ENCODE data around the gene RAPGEF4. TPM values are rescaled to one million over a fixed set of nuclear protein-coding genes. Genes with fewer than 3 reads are reported as not detected.
"Not testable (repeated sequence)": the region's sequence is repeated elsewhere in the genome, so short reads cannot be mapped to it uniquely, and the experiment has no call there.

The RAPGEF4 gene
- total RNA-seq, 1 donor from 2014 or later: 9.3 TPM

DNA sequence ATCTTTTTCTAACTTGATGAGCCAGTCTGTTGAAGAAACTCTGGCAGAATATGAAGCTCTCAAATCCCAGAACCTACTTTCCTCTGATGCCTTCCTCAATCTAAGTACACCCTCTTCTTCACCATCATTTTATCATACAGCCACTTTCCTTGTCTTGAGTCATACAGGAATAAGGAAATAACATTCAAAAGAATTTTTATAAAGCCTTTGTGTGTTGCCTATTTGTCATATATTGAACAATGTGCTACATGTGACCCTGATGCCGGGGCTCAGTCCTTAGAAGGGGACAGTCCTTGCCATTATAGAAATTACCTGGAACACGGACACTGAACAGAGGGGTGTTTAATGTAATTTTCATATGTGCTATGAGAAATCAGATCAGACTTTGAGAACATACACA, 27.4 kb downstream of the RAPGEF4 start:
- DNase-seq (ENCODE audit: low spot score) (no peak), ATAC-seq (no peak)
- intact Hi-C loops (cut with DNase I): no loop called here

GRCh38 chr2:172765662-172766061, 30.0 kb downstream of the RAPGEF4 start:
- intact Hi-C loops (cut with DNase I): no loop called here
- DNase-seq (ENCODE audit: low spot score) (no peak), ATAC-seq (no peak)

DNA sequence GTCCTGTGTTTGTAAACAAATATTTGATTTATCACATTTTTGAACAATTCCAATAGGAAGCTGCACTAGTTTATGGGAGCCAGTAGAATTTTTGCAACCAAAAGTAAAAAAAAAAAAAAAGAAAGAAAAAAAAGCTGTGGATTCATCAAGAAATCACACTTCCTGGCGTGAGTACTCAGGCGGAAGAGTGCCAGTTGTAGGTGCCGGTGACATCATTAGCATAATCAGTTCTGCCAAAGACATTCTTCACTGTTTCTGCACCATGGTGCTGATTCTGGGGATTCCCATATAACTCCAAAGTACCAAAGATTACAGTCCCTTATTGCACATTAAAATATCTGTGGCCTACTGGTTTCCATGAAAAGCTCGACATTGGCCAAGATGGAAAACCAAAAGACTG, 32.8 kb downstream of the RAPGEF4 start:
- DNase-seq (ENCODE audit: low spot score) (no peak), ATAC-seq (no peak)
- intact Hi-C loops (cut with DNase I): no loop called here

DNA sequence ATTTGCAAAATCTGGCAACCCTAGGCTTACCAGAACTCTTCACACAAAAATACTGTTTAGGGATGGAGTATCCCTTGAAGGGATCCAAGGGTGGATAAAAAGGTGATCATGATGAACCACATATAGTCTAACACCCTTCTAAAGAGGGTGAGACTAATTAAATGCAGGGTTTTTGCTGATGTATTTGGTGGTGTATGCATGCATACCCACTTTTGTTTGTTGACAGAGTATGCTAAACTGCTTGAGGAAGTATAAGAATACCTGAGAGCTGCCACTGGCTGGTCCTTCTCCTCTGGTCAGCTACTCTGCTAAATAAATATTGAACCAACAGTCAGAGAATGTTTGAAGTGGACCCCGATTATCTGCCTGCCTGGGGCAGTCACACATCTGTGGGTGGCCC, 34.2 kb downstream of the RAPGEF4 start:
- DNase-seq (ENCODE audit: low spot score) (no peak), ATAC-seq (no peak)
- intact Hi-C loops (cut with DNase I): no loop called here

GRCh38 chr2:172770887-172771286, 35.2 kb downstream of the RAPGEF4 start:
- DNase-seq (ENCODE audit: low spot score) (no peak), ATAC-seq (no peak)
- intact Hi-C loops (cut with DNase I): no loop called here

GRCh38 chr2:172772633-172773032, 37.0 kb downstream of the RAPGEF4 start:
- ATAC-seq (no peak), DNase-seq (ENCODE audit: low spot score) (no peak)
- intact Hi-C loops (cut with DNase I): no loop called here

DNA sequence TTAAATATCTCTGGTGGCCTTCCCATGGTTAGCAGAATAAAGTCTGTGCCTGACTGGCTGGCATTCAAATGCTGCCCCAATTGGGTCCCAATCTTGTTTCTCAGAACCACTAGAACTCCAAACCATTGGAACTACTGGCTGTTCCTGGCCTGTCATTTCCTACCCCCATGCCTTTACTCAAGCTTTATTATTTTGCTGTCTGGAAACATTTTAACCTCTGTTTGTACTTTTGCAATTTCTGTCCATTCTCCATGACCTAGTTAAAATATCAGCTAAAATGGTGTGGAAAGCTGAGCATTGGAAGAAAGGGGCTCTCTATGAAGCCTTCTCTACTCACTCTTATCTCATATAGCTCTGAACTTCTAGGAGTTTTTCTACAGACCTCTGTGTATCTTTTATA, 38.7 kb downstream of the RAPGEF4 start:
- ATAC-seq: no peak
- no peak for DNase-seq (ENCODE audit: low spot score)
- intact Hi-C loops (cut with DNase I): no loop called here

DNA sequence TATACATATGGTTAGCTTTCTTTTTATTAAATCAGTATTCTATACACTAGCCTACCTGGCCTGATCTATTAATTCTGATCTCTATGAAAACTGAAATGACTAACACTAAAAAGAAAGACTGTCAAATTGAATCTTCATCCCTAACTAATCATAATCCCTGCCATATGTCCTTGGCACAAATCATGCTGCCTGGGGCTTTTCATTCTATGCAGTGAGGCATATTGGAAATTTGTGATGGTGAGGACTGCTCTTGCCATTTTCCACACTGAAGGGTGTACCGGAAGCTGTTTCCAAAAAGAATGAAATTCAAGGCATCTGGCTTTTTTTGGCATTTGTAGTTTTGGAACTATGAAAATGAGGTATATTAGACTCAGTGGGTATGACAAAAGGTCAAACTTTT, 39.7 kb downstream of the RAPGEF4 start:
- DNase-seq (ENCODE audit: low spot score): no peak
- intact Hi-C loops (cut with DNase I): no loop called here
- no peak for ATAC-seq

DNA sequence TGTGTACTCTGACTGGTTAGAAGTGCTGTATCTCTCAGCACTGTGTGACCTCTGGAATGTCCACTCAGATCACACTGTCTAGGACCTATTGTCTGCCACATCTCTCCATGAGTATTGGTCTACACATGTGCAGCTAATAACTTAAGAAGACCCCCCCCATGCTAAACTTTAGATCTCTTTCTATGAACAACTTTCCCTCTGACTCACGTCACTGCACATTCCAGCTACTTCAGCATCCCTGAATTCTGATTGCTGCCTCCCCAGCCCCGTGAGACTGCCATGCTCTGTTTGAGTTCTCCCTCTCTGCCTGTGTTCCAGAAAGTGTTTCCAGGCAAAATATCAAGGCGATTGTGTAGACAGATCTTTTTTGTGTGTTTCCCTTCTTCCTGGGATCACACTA, 41.8 kb downstream of the RAPGEF4 start:
- intact Hi-C loops (cut with DNase I): no loop called here
- no peak for DNase-seq (ENCODE audit: low spot score)
- no peak for ATAC-seq

DNA sequence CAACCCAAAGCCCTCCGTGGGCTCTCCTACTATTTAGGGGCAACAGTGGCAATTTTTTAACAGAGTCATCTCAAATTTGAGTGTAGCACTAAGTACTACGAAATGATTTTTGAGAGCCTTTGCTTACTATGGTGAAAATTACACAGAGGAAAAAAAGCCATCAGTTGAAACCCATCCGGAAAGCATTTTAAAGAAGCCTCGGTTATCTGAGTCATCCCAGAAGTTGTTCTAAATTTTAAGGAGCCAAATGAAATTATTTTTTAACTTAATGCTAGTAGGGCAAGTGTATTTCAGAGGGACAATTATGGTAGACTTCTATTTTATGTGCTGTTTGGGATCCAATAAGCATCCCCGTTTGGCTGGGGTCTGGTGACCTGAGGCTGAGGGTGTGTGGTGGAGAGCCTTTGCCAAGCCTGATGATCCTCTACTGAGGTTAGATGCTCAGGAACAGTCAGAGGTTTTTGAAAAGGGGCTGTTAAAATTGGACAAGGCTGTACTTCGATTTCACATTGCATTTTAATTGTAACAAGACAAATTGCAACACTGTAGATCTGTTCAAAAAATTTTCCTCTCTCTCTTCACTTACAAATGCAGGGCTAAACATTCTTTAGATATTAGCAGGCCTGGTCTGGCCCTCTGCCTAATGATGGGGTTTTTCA, 47.0 kb downstream of the RAPGEF4 start:
- ATAC-seq: no peak
- DNase-seq (ENCODE audit: low spot score): no peak
- intact Hi-C loops (cut with DNase I): no loop called here

GRCh38 chr2:172783165-172783898, 47.7 kb downstream of the RAPGEF4 start:
- ATAC-seq (peak; percentile 75), DNase-seq (ENCODE audit: low spot score) (no peak)
- intact Hi-C loops (cut with DNase I): no loop called here

DNA sequence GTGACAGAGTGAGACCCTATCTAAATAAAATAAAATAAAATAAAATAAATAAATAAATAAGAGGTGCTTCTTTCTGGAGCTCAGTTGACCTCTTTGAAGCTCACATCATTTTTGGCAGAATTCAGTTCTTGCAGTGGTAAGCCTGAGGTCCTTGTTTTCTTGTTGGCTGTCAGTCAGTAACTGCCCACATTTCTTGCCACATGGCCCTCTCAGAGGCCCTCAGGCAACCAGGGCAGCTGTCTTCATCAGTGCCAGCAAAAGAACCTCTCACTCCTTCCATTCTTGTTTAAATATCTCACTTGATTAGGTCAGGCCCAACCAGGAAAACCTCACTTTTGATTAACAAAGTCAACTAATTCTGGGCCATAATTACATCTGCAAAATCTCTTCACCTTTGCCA, 53.2 kb downstream of the RAPGEF4 start:
- intact Hi-C loops (cut with DNase I): no loop called here
- ATAC-seq (no peak), DNase-seq (ENCODE audit: low spot score) (no peak)

DNA sequence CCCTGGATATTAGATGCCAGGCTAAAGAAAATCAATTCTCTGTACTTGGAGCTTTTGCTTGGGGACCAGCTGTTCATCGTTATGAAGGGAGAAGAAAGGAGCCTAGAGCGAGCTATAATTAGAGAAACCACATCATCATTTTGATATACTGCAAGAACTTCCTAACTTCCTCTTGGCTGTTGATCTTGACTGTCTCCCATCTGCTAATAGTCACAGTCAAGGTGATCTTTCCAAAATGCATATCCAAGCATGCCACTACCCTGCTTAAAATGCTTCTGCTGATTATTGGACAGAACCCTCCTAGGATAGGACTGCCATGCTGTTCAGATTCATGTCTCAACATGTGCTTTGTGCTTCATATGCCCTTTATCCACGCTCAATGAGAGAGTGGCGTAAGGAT, 54.8 kb downstream of the RAPGEF4 start:
- no peak for ATAC-seq
- intact Hi-C loops (cut with DNase I): no loop called here
- DNase-seq (ENCODE audit: low spot score): no peak

- no peak for DNase-seq (ENCODE audit: low spot score)
- no peak for ATAC-seq
- intact Hi-C loops (cut with DNase I): no loop called here
Measured at GRCh38 chr2:172791953-172792352, 56.3 kb downstream of the RAPGEF4 start.

DNA sequence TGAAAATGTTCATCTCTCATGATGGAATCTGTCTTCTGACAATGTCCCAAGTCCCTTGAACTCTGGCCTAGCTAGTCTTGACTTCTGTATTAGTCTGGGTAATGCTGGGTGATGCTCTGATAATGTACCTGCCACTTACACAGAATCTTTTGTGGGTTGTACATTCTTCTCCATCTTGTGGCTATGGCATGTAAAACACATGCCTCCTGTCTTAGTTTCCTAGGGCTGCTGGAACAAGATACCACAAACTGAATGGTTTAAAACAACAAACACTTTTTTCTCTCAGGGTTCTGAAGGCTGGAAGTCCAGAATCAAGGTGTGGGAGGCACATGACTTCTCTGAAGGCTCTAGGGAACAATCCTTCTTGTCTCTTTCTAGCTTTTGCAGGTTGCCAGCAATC, 57.1 kb downstream of the RAPGEF4 start:
- ATAC-seq (no peak), DNase-seq (ENCODE audit: low spot score) (no peak)
- intact Hi-C loops (cut with DNase I): no loop called here

DNA sequence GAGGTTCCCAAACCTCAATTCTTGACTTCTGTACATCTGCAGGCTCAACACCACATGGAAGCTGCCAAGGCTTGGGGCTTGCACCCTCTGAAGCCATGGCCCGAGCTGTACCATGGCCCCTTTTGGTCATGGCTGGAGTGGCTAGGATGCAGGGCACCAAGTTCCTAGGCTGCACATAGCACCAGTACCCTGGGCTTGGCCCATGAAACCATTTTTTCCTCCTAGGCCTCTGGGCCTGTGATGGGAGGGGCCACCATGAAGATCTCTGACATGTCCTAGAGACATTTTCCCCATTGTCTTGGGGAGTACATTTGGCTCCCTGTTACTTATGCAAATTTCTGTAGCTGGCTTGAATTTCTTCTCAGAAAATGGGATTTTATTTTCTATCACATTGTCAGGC, 67.7 kb downstream of the RAPGEF4 start:
- DNase-seq (ENCODE audit: low spot score); ATAC-seq; intact Hi-C loops (cut with DNase I): not testable (repeated sequence)

- intact Hi-C loops (cut with DNase I): no loop called here
- ATAC-seq (no peak), DNase-seq (ENCODE audit: low spot score) (no peak)
Measured at GRCh38 chr2:172804423-172804822, 68.8 kb downstream of the RAPGEF4 start.

DNA sequence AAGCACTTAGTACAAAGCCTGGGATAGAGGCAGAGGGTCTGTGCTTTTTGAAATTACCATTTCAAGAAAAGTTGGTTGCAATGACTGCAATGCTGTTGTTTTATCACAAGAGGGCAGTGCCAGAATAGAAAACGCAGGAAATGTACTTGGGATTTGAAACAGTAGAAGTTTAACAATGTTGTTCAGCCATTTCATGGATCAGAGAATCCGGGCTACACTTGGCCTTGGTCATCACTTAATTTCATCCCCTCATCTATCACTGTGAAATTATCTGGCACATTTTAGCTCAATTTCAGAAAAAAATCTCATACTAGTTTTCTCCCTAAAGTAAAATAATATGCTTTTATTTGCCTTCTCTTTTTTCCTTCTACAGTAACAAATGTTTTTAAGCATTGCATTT, 70.8 kb downstream of the RAPGEF4 start:
- no peak for DNase-seq (ENCODE audit: low spot score)
- intact Hi-C loops (cut with DNase I): no loop called here
- peak; percentile 60 for ATAC-seq

DNA sequence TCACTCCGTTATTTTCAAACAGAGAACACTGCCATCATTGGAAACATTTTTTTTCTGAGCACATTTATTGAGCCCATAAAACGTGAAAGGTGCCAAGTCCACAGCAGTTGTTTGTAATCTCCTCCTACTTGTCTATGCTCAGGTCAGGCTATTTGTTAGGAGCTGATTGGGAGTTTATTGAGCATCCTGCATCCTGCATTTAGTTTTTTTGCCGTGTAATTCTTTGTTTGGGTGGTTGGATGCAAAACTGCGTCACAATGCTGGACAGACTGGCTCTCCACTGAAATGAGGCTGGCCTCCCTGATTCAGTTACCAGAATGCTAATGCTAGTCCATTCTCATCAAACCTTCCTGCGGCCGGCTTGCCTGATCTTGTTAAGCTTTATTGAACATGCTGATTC, 71.4 kb downstream of the RAPGEF4 start:
- DNase-seq (ENCODE audit: low spot score): no peak
- ATAC-seq: no peak
- intact Hi-C loops (cut with DNase I): no loop called here

DNA sequence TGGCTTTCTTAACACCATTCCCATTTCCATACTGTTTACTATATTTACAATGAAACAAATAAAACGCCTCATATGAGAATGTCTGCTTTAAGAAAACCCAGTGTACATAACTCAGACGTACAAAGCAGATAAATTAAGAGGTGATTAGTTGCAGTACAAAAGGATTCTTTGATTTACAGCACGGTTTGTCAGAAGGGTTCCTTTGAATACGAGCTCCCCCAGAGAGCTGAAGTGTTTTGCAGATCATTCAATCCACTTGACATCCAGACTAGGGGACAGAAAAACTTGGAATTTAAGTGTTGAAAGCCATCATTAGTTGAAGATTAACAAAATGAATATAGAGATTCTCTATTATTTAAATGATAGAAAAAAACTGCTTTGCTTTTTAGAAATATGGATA, 72.5 kb downstream of the RAPGEF4 start:
- intact Hi-C loops (cut with DNase I): no loop called here
- no peak for ATAC-seq
- DNase-seq (ENCODE audit: low spot score): no peak

DNA sequence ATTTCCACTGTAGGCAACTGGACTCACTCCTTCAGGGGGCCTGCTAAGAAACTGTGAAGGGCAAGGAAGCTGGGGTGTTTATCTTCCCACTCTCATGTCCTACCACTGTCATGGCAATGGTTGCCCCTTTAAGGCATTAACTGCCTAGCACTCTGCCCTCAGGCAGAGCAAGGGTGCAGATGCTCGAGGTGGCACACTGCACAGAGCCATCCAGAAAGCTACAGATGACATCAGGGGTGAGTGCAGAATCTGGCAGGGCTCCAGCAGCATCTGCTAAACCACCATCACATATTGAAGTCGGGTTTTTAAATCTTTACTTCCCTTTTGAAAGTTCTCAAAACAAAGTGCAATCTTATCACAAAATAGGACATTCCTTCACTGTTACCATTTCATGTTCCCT, 75.4 kb downstream of the RAPGEF4 start:
- ATAC-seq (no peak), DNase-seq (ENCODE audit: low spot score) (no peak)
- intact Hi-C loops (cut with DNase I): loop anchor here (10.0 kb wide), 1 partner anchor 124 kb away; no protein-coding TSS in a partner anchor

Data from sciatic nerve (tissue), 2 donors.